ENCODE measurements around the gene EIF2S2. TPM values are rescaled to one million over a fixed set of nuclear protein-coding genes. Genes with fewer than 3 reads are reported as not detected.
A peak's percentile ranks its signal among the peaks of the same experiment; 100 is the strongest.

The EIF2S2 gene
- polyA plus RNA-seq, 3 donors from 2014 or later, result 19.9 to 22.9 (median 20.7) TPM

GRCh38 chr20:34061695-34062094, 50.3 kb downstream of the EIF2S2 start:
- no peak for DNase-seq
- H3K4me1 Mint-ChIP-seq, result peaks cover 79 to 97% of the 10 kb centered on the region in 2 donors
- H3K36me3 Mint-ChIP-seq, result no peaks in the 10 kb centered on the region
- peak overlapping the region in 5 of 6 donors; percentile 4 to 83 (median 59) for H3K27ac Mint-ChIP-seq
- H3K9me3 Mint-ChIP-seq, result no peaks in the 10 kb centered on the region
- peaks cover 0 to 2% (median 0%) of the 10 kb centered on the region in 3 donors for H3K27me3 Mint-ChIP-seq (ENCODE audit: low read depth in 3 of 3)
- peak overlapping the region in 1 of 5 donors; percentile 3 for H3K4me3 Mint-ChIP-seq

GRCh38 chr20:34060970-34061369, 51.1 kb downstream of the EIF2S2 start:
- H3K36me3 Mint-ChIP-seq, result no peaks in the 10 kb centered on the region
- peaks cover 0 to 2% (median 0%) of the 10 kb centered on the region in 3 donors for H3K27me3 Mint-ChIP-seq (ENCODE audit: low read depth in 3 of 3)
- no peaks in the 10 kb centered on the region for H3K9me3 Mint-ChIP-seq
- H3K4me3 Mint-ChIP-seq, result peak overlapping the region in 1 of 5 donors; percentile 14
- H3K27ac Mint-ChIP-seq, result peak overlapping the region; percentile 4 to 79 (median 62)
- peaks cover 86 to 99% of the 10 kb centered on the region in 2 donors for H3K4me1 Mint-ChIP-seq
- no peak for DNase-seq

DNA sequence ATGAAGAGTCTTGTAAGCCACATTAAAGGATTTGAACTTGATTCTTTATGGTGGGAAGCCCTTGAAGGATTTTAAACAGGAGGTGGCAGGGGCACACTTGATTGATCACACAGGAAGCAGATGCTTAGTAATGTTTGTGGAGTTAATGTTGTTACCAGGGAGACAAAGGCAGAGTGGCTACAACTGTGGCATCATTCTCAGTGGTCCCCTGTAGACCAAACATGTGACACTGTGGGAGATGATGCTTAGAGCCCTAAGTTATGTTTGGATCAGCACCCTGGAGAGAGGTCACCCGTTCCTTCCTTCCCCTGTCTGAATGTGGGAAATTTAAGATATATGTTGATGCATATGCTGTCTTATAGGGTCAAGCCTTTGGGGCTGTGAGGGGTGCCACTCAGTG, 53.2 kb downstream of the EIF2S2 start:
- Mint-ChIP-seq H3K27me3 (ENCODE audit: low read depth in 3 of 3) (peaks cover 0 to 1% (median 0%) of the 10 kb centered on the region in 3 donors), H3K9me3 (no peaks in the 10 kb centered on the region), H3K4me3 (peak overlapping the region in 2 of 5 donors; percentile 2 to 18), H3K27ac (peak overlapping the region; percentile 13 to 80 (median 44)), H3K4me1 (peaks cover 91 to 99% of the 10 kb centered on the region in 2 donors), H3K36me3 (no peaks in the 10 kb centered on the region)
- peak; percentile 33 to 42 (median 40) for DNase-seq

DNA sequence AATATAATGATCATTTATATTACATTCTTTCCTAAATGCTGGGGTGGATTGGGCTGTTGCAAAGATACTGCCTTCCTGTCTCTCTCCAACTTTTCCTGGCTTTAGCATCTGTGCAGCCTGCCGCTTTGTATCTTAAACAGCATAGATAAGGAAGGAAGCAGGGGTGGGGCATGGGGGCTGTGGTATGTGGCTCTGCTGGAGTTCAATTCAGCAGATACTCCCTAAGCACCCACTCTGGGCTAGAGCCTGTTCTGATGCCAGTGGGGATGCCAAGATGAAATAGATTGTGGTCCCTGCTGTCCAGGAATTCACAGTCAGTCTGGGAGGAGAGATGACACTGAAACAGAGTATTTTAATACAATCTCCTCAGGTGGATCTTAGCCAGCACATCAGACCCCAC, 56.8 kb downstream of the EIF2S2 start:
- Mint-ChIP-seq H3K4me3 (peak overlapping the region in 4 of 5 donors; percentile 5 to 29 (median 22)), H3K9me3 (no peaks in the 10 kb centered on the region), H3K4me1 (peaks cover 84 to 97% of the 10 kb centered on the region in 2 donors), H3K36me3 (no peaks in the 10 kb centered on the region), H3K27ac (peak overlapping the region in 2 of 6 donors; percentile 8 to 20), H3K27me3 (ENCODE audit: low read depth in 3 of 3) (peaks cover 0 to 1% (median 0%) of the 10 kb centered on the region in 3 donors)
- no peak for DNase-seq

GRCh38 chr20:34052414-34052813, 59.6 kb downstream of the EIF2S2 start:
- Mint-ChIP-seq H3K27ac (peak overlapping the region; percentile 6 to 62 (median 40)), H3K27me3 (ENCODE audit: low read depth in 3 of 3) (peaks cover 1 to 3% (median 3%) of the 10 kb centered on the region in 3 donors), H3K4me1 (peaks cover 83 to 97% of the 10 kb centered on the region in 2 donors), H3K4me3 (no peak overlapping the region), H3K36me3 (no peaks in the 10 kb centered on the region), H3K9me3 (no peaks in the 10 kb centered on the region)
- no peak for DNase-seq

DNA sequence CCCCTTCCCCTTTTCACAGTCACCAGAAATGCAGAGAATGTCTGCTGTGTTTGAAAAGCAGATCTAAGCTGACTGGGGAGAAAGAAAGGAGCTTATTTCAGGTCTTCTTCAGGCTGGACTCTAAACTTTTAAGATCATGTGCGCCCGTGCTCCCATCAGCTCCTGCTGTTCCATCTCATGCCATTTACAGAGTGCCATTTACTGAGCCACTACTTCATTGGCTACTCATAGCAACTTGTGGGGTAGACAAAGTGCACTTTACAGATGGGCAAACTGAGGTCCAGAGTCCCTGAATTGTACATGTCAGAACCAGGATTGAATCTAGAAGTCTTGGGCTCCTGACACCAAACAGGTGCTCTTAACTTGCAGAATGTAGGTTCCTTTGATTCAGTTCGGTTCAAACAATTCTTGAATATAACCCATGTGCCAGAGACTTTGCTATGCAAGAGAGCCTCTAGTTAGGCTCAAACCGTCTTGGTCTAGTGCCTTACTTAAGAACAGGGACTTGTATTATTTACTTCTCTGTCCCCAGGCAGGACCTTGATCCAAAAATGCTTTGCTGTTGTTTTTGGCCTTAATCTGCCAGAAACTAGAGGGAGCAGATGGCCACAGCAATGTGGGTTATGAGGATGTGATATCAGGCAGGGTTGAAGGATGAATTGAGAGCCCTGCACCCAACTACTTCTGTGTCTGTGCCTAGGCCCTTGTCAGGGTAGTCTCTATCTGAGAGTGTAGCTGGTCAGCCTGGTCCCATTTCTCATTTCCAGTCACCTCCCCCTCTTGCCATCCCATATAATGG, 61.9 kb downstream of the EIF2S2 start:
- no peaks in the 10 kb centered on the region for H3K36me3 Mint-ChIP-seq
- no peak overlapping the region for H3K4me3 Mint-ChIP-seq
- peak overlapping the region; percentile 0 to 71 (median 24) for H3K27ac Mint-ChIP-seq

DNA sequence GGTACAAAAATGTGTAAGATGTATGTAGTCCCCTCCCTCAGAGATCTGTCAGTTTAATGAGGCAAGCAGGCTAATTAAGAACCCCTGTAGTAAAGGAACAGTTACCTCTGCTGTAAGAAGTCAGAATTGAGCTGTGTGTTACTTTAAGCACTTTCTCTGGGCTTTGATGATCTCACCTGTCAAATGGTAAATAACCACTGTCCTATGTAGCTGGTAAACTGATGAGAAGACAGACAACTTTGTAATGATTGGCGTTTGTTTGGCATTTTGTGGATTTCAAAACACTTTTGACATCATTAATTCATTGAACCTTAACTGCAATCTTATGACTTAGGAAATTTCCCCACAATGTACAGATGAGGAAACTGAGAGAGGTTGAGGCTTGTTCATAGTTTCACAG, 62.7 kb downstream of the EIF2S2 start:
- peak overlapping the region; percentile 0 to 73 (median 47) for H3K27ac Mint-ChIP-seq
- peaks cover 1 to 6% (median 3%) of the 10 kb centered on the region in 3 donors for H3K27me3 Mint-ChIP-seq (ENCODE audit: low read depth in 3 of 3)
- H3K9me3 Mint-ChIP-seq, result no peaks in the 10 kb centered on the region
- no peaks in the 10 kb centered on the region for H3K36me3 Mint-ChIP-seq
- DNase-seq, result no peak
- H3K4me3 Mint-ChIP-seq, result no peak overlapping the region
- H3K4me1 Mint-ChIP-seq, result peaks cover 83 to 97% of the 10 kb centered on the region in 2 donors

More for the DNA sequence above, 61.9 kb downstream of the EIF2S2 start:
- no peak for DNase-seq
- Mint-ChIP-seq H3K4me1 (peaks cover 85 to 97% of the 10 kb centered on the region in 2 donors), H3K9me3 (no peaks in the 10 kb centered on the region), H3K27me3 (ENCODE audit: low read depth in 3 of 3) (peaks cover 1 to 4% (median 3%) of the 10 kb centered on the region in 3 donors)

- H3K27ac Mint-ChIP-seq, result peak overlapping the region in 3 of 6 donors; percentile 12 to 15 (median 14)
- no peak overlapping the region for H3K4me3 Mint-ChIP-seq
- H3K9me3 Mint-ChIP-seq, result no peaks in the 10 kb centered on the region
- peaks cover 86 to 98% of the 10 kb centered on the region in 2 donors for H3K4me1 Mint-ChIP-seq
- peaks cover 0 to 9% (median 3%) of the 10 kb centered on the region in 3 donors for H3K27me3 Mint-ChIP-seq (ENCODE audit: low read depth in 3 of 3)
- no peak for DNase-seq
- H3K36me3 Mint-ChIP-seq, result no peaks in the 10 kb centered on the region
Observed at GRCh38 chr20:34047917-34048316, 64.1 kb downstream of the EIF2S2 start.

DNA sequence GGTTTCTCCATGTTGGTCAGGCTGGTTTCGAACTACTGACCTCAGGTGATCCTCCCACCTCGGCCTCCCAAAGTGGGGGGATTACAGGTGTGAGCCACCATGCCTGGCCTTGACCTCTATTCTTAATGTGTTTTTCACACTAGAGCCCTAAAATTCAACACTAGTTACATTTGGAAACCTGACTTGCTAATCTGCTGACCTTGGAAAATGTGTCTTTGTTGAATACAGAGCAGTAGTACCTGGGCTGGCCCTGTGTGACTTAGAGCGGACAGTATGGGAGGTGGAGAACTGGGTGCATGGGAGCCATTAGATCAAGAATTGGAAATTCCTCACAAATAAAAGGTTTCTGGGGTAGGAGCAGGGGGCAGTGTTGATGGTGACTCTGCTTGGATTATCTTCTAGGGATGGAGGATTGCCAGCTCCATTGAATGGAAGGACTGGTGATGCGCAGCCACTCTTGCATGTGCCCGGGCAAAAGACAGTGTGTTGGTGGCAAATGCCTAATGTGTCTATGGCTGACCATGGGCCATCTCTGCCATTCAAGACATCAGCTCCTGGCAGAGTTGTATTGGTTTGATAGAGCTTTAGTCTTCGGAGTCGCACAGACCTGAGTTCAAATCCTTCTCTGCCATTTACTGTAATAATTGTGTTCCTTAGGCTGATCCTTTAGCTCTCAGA, 64.9 kb downstream of the EIF2S2 start:
- peak overlapping the region in 5 of 6 donors; percentile 15 to 77 (median 29) for H3K27ac Mint-ChIP-seq
- no peaks in the 10 kb centered on the region for H3K36me3 Mint-ChIP-seq
- peaks cover 88 to 98% of the 10 kb centered on the region in 2 donors for H3K4me1 Mint-ChIP-seq
- no peak for DNase-seq
- H3K9me3 Mint-ChIP-seq, result no peaks in the 10 kb centered on the region
- H3K27me3 Mint-ChIP-seq (ENCODE audit: low read depth in 3 of 3), result peaks cover 0 to 9% (median 3%) of the 10 kb centered on the region in 3 donors
- H3K4me3 Mint-ChIP-seq, result no peak overlapping the region

DNA sequence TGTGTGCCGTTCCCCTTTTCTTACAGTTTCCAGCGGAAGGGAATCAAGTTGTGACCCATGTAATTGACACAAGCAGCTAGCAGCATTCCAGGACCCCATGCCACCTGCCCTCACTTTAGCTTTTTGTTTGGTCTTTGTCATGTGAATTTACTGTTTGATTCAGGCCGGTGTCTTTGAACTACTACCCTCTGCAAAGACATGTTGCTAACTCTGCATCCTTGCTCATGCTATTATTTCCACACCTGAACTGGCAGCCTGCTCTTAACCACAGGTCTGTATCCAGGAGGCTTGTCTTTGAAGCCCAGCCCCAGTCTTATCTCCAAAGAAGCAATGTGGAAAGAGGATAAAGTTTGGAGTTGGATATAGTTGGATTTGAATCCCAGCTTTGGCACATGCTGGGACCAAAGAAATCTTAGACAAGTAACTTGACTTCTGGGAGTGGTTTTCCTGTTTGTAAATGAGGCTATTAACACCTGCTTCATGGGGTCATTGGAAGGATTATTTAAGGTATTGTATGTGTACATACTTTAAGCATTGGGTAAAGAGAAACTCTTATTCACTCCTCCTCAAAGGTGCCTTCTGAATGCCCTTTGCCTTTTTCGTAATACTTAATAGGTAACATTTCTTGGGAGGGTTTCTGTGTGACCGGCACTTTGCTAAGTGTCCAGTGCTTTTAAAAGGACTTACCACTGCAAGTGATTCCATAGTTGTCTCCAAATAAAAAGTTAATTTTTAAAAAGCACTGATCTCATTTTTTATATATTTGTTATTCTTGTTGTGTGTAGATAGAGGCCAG, 65.9 kb downstream of the EIF2S2 start:
- no peak for DNase-seq
- H3K36me3 Mint-ChIP-seq, result no peaks in the 10 kb centered on the region
- peak overlapping the region; percentile 40 to 76 (median 64) for H3K27ac Mint-ChIP-seq
- H3K4me3 Mint-ChIP-seq, result no peak overlapping the region
- no peaks in the 10 kb centered on the region for H3K9me3 Mint-ChIP-seq
- peaks cover 91 to 99% of the 10 kb centered on the region in 2 donors for H3K4me1 Mint-ChIP-seq
- H3K27me3 Mint-ChIP-seq (ENCODE audit: low read depth in 3 of 3), result peaks cover 0 to 11% (median 3%) of the 10 kb centered on the region in 3 donors

- Mint-ChIP-seq H3K4me1 (peaks cover 93 to 99% of the 10 kb centered on the region in 2 donors), H3K27me3 (ENCODE audit: low read depth in 3 of 3) (peaks cover 0 to 11% (median 3%) of the 10 kb centered on the region in 3 donors), H3K9me3 (no peaks in the 10 kb centered on the region), H3K4me3 (peak overlapping the region in 2 of 5 donors; percentile 4 to 24), H3K27ac (peak overlapping the region; percentile 37 to 77 (median 72)), H3K36me3 (no peaks in the 10 kb centered on the region)
- no peak for DNase-seq
Observed at GRCh38 chr20:34045294-34045693, 66.7 kb downstream of the EIF2S2 start.

DNA sequence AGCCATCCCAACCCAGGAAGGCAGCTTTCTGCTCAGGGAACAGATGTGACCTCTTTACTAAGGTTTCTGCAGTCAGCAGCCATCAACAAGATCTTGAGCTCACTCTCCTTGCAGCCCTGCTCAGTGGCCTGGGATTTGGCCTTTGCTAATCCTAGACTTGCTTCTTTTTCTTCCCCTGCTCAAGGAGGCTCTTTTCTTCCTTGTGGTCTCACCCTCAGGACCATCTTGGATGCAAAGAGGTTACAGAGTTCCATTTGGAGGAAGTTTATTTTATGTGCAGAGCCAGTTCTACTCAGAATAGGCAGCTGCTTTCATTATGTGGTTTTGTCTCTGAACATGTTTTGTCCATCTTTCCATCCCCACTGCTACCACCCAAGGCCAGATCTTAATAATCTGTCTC, 69.0 kb downstream of the EIF2S2 start:
- Mint-ChIP-seq H3K36me3 (no peaks in the 10 kb centered on the region), H3K27me3 (ENCODE audit: low read depth in 3 of 3) (peaks cover 0 to 11% (median 3%) of the 10 kb centered on the region in 3 donors), H3K9me3 (no peaks in the 10 kb centered on the region), H3K4me1 (peaks cover 93 to 99% of the 10 kb centered on the region in 2 donors), H3K4me3 (no peak overlapping the region), H3K27ac (peak overlapping the region; percentile 50 to 89 (median 82))
- DNase-seq, result no peak

DNA sequence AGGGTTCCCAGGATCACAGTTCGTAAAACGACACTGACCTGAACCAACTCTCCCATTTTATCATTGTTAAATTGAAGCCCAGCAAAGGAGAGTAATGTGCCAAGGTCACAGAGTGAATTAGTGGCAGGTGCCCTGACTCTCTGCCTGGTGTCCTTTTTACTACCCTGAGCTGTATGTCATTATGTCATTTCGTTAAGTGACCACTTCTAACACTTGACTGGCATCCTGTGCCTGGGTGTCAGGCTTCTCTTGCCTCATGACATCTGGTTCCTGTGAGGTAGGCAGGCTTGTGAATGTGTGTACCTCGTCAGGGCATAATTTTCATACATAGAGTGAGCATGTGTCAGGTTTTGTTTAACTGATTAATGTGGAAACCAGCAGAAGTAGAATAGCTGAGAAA, 69.8 kb downstream of the EIF2S2 start:
- Mint-ChIP-seq H3K4me3 (peak overlapping the region in 2 of 5 donors; percentile 22 to 53), H3K36me3 (no peaks in the 10 kb centered on the region), H3K4me1 (peaks cover 93 to 99% of the 10 kb centered on the region in 2 donors), H3K9me3 (no peaks in the 10 kb centered on the region), H3K27me3 (ENCODE audit: low read depth in 3 of 3) (peaks cover 0 to 8% (median under 1%) of the 10 kb centered on the region in 3 donors), H3K27ac (peak overlapping the region; percentile 50 to 89 (median 82))
- peak; percentile 23 to 33 (median 28) for DNase-seq

All from immature natural killer cell (primary cell).